DMS153 (cell line): ENCODE data around the gene XYLT1.

ENCODE experiments used
- DNase-seq: peaks from one replicate; lab custom pipeline; 2025; lab: John Stamatoyannopoulos, UW

Gene XYLT1

GRCh38 chr16:17184026-17184425 is 286.7 kb downstream of the XYLT1 start:
- no peak for DNase-seq

GRCh38 chr16:17177959-17178905 is 292.5 kb downstream of the XYLT1 start:
- no peak for DNase-seq

GRCh38 chr16:17177242-17177958 is 293.4 kb downstream of the XYLT1 start:
- DNase-seq = no peak

- no peak for DNase-seq
Measured at GRCh38 chr16:17176199-17176598, 294.6 kb downstream of the XYLT1 start.

GRCh38 chr16:17173281-17173680 is 297.5 kb downstream of the XYLT1 start:
- no peak for DNase-seq

- DNase-seq = peak; percentile 61
Measured at GRCh38 chr16:17171250-17172143, 299.3 kb downstream of the XYLT1 start.

GRCh38 chr16:17170435-17170834 is 300.3 kb downstream of the XYLT1 start:
- DNase-seq = no peak

- DNase-seq = no peak
Measured at GRCh38 chr16:17168181-17168580, 302.6 kb downstream of the XYLT1 start.

GRCh38 chr16:17166095-17166494 is 304.7 kb downstream of the XYLT1 start:
- no peak for DNase-seq

- DNase-seq = no peak
Measured at GRCh38 chr16:17162560-17162959, 308.2 kb downstream of the XYLT1 start.

- DNase-seq = no peak
Measured at GRCh38 chr16:17160920-17161431, 309.8 kb downstream of the XYLT1 start.

- DNase-seq = peak; percentile 34
Measured at GRCh38 chr16:17160285-17160853, 310.4 kb downstream of the XYLT1 start.

- DNase-seq = no peak
Measured at GRCh38 chr16:17159617-17160016, 311.1 kb downstream of the XYLT1 start.

- no peak for DNase-seq
Measured at GRCh38 chr16:17155936-17156335, 314.8 kb downstream of the XYLT1 start.

- no peak for DNase-seq
Measured at GRCh38 chr16:17155485-17155884, 315.3 kb downstream of the XYLT1 start.

GRCh38 chr16:17154981-17155380 is 315.8 kb downstream of the XYLT1 start:
- no peak for DNase-seq

- no peak for DNase-seq
Measured at GRCh38 chr16:17152311-17152710, 318.4 kb downstream of the XYLT1 start.

GRCh38 chr16:17151335-17151734 is 319.4 kb downstream of the XYLT1 start:
- no peak for DNase-seq

GRCh38 chr16:17149904-17150483 is 320.8 kb downstream of the XYLT1 start:
- no peak for DNase-seq

- no peak for DNase-seq
Measured at GRCh38 chr16:17147942-17148341, 322.8 kb downstream of the XYLT1 start.

- no peak for DNase-seq
Measured at GRCh38 chr16:17145029-17145428, 325.7 kb downstream of the XYLT1 start.
